ENCODE results near the gene CNNM2. TPM values are rescaled to one million over a fixed set of nuclear protein-coding genes. Genes with fewer than 3 reads are reported as not detected.
"Not testable (repeated sequence)": the region's sequence is repeated elsewhere in the genome, so short reads cannot be mapped to it uniquely, and the experiment has no call there.

CNNM2 gene
- total RNA-seq, 1 donor from 2014 or later: 12.9 TPM

DNA sequence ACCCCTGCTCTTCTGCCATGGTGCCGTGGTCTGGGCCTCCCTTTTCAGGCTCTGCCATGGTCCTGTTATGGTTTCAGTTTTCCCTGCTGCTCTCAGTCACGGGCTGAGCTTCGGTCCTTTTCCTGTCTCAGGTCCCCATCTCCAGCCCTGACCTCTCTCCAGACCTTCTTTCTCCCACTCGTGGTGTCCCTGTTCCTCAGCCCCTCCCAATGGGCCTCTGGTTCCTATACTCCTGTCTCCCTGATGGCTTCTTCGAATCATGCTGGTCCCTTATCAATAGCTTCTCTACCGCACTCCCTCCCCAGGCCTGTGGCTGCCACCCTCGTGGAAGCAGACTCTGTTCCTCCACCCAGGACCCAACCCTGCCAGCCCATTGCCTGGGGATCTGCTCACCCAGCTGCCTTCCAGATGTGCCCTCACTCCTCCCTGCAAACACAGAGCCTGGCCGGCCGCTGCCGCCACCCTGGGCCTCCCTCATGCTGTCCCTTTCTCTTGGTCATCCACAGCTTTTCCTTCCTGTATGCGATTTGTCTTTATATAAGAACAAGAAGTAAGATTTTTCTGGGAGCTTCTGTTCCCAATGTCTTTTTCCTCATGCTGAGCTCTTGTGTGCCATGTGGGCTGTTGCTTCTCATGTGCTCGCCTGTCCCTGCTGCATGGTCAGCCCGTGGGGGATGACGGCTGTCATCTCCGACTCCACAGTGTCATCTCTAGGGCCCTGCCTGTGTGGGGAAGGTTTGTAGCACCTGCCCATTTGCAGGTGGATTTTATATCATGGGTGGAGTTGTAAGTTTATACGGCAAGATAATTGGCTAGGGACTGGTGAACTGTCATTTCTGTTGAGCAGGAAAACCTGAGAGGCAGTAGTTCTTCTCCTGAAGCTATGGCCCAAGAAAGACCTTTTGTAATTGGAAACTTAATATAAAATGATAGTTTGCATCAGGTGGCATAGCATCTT is 148.3 kb downstream of the CNNM2 start:
- DNase-seq (no peak), ATAC-seq (no peak)
- H3K4me1 ChIP-seq: no peaks in the 10 kb centered on the region
- no peaks in the 10 kb centered on the region for H3K9me3 ChIP-seq
- no peak overlapping the region for H3K27ac ChIP-seq
- H3K27me3 ChIP-seq: no peaks in the 10 kb centered on the region
- H3K36me3 ChIP-seq: no peaks in the 10 kb centered on the region
- no peak overlapping the region for H3K4me3 ChIP-seq
- TF ChIP-seq, protein P1, sequence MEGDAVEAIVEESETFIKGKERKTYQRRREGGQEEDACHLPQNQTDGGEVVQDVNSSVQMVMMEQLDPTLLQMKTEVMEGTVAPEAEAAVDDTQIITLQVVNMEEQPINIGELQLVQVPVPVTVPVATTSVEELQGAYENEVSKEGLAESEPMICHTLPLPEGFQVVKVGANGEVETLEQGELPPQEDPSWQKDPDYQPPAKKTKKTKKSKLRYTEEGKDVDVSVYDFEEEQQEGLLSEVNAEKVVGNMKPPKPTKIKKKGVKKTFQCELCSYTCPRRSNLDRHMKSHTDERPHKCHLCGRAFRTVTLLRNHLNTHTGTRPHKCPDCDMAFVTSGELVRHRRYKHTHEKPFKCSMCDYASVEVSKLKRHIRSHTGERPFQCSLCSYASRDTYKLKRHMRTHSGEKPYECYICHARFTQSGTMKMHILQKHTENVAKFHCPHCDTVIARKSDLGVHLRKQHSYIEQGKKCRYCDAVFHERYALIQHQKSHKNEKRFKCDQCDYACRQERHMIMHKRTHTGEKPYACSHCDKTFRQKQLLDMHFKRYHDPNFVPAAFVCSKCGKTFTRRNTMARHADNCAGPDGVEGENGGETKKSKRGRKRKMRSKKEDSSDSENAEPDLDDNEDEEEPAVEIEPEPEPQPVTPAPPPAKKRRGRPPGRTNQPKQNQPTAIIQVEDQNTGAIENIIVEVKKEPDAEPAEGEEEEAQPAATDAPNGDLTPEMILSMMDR (IDR thresholded peaks at IDR 0.05): no peak
- intact Hi-C loops (cut with DNase I): loop anchor here (10.0 kb wide), 1 partner anchor 152 kb away; the partner anchor contains the start of gene CNNM2

DNA sequence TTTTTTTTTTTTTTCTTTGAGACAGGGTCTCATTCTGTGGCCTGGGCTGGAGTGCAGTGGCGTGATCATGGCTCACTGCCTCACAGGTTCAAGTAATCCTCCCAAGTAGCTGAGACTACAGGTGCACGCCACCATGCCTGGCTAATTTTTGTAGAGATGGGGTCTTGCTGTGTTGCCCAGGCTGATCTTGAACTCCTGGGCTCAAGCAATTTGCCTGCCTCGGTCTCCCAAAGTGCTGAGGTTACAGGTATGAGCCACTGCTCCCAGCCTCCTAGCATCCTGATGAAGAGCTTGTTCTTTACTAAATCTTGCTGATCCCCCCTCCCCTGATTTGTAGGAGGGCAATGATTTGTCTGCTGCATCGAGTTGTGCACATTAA is 149.0 kb downstream of the CNNM2 start:
- intact Hi-C loops (cut with DNase I): loop anchor here (10.0 kb wide), 1 partner anchor 152 kb away; the partner anchor contains the start of gene CNNM2
- ATAC-seq, DNase-seq, H3K4me1 ChIP-seq, H3K27ac ChIP-seq, H3K4me3 ChIP-seq, H3K36me3 ChIP-seq, H3K9me3 ChIP-seq, H3K27me3 ChIP-seq: not testable (repeated sequence)

DNA sequence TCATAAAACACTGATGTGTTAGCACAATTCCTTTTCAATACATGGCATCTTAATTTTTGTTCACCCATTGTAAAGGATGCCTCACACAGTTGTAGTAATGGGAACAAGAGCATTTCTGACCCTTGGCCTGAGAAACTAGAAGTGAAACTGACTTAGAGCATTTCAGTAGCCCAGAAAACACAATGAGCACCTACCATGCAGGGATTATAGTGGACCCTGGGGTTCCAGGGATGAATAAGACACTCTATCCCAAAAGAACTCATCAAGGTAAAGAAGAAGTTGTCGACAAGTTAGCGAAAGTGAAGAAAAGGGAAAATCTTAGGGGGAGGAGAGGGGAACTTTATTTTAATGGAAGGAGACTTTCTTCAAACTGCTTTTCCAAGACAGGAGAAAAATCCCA is 149.4 kb downstream of the CNNM2 start:
- TF ChIP-seq, protein P1 (IDR thresholded peaks at IDR 0.05): no peak
- H3K4me3 ChIP-seq: no peak overlapping the region
- no peaks in the 10 kb centered on the region for H3K27me3 ChIP-seq
- no peak for ATAC-seq
- DNase-seq: no peak
- no peaks in the 10 kb centered on the region for H3K4me1 ChIP-seq
- intact Hi-C loops (cut with DNase I): loop anchor here (10.0 kb wide), 1 partner anchor 153 kb away; the partner anchor contains the start of gene CNNM2
- H3K36me3 ChIP-seq: no peaks in the 10 kb centered on the region
- no peaks in the 10 kb centered on the region for H3K9me3 ChIP-seq
- no peak overlapping the region for H3K27ac ChIP-seq

DNA sequence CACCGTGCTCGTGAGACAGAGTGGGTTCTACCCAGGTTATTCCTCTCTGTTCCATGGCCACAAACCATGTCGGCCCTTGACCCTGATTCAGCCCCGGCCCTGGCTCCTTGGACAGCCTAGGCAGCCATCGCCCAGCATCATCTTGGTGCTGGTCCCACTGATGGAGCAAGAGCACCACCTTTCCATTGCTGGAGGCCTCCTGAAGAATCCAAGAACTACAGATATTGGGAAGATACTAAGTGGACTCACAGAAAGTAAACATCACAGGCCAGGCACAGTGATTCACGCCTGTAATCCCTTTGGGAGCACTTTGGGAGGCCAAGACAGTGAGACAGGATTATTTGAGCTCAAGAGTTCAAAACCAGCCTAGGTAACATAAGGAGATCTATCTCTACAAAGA is 149.9 kb downstream of the CNNM2 start:
- no peak for ATAC-seq
- DNase-seq: no peak

DNA sequence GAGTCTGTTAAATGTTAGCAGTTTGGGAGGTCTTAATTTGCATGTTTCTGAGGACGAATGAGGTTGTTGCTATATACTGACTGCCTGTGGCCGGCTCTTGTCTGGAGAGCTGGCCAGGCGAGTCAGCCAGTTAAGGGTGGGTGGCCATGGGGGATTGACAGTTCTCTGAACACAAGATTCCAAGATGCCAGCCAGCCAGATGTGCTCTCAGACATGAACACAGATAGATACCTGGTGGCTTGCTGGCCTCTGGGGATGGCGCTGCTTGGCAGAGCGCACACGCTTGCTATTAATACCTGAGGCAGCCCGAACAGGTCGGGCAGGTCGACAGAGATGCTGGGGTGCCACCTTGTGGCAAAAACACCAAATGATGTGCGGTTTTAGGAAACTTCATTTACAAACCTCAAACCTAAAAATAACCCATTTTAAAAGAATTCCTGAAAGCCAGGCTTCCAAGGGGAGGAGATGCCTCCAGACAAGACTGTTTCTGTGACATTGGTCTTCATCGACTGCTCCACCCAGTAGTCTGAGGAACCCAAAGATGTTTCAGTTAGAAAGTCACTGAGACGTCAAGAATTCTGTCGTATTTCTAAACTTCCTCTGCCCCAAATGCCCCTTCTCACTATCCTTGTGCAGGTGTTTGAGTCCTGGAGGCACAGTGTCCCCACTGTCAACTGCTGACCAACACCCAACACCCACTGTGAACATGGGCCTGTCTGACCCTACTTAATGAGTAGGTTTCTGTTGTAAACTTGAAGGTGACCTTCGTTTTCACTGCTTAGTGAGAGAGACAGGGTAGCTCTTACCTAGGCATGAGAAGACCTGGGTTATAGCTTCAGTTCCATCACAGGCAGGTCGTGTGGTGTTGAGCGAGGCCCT is 151.6 kb downstream of the CNNM2 start:
- Histone ChIP-seq H3K36me3 (no peaks in the 10 kb centered on the region), H3K27me3 (no peaks in the 10 kb centered on the region), H3K9me3 (no peaks in the 10 kb centered on the region), H3K4me3 (no peak overlapping the region), H3K4me1 (no peaks in the 10 kb centered on the region), H3K27ac (no peak overlapping the region)
- DNase-seq: peak; percentile 75
- peak; percentile 88 for ATAC-seq
- intact Hi-C loops (cut with DNase I): loop anchor here (10.0 kb wide), 2 partner anchors 155 to 185 kb away; partner anchors contain the start of gene CNNM2
- TF ChIP-seq, protein P1 (IDR thresholded peaks at IDR 0.05): peak; percentile 67

More for the DNA sequence above, 149.9 kb downstream of the CNNM2 start:
- Histone ChIP-seq H3K4me3 (no peak overlapping the region), H3K27me3 (no peaks in the 10 kb centered on the region), H3K9me3 (no peaks in the 10 kb centered on the region), H3K27ac (no peak overlapping the region), H3K36me3 (no peaks in the 10 kb centered on the region), H3K4me1 (no peaks in the 10 kb centered on the region)
- intact Hi-C loops (cut with DNase I): loop anchor here (10.0 kb wide), 1 partner anchor 153 kb away; the partner anchor contains the start of gene CNNM2
- TF ChIP-seq, protein P1 (IDR thresholded peaks at IDR 0.05): no peak
